SIG-M5 treated with dmso at 0.1 percent for 504 hours (cell line): ENCODE results near the gene GOLGA1.
"Not testable (repeated sequence)": the region's sequence is repeated elsewhere in the genome, so short reads cannot be mapped to it uniquely, and the experiment has no call there.

ENCODE experiments used
- DNase-seq: peaks from one replicate; lab custom pipeline; 2025; ENCODE audit not compliant: unreplicated experiment; lab: John Stamatoyannopoulos, UW

The GOLGA1 gene

DNA sequence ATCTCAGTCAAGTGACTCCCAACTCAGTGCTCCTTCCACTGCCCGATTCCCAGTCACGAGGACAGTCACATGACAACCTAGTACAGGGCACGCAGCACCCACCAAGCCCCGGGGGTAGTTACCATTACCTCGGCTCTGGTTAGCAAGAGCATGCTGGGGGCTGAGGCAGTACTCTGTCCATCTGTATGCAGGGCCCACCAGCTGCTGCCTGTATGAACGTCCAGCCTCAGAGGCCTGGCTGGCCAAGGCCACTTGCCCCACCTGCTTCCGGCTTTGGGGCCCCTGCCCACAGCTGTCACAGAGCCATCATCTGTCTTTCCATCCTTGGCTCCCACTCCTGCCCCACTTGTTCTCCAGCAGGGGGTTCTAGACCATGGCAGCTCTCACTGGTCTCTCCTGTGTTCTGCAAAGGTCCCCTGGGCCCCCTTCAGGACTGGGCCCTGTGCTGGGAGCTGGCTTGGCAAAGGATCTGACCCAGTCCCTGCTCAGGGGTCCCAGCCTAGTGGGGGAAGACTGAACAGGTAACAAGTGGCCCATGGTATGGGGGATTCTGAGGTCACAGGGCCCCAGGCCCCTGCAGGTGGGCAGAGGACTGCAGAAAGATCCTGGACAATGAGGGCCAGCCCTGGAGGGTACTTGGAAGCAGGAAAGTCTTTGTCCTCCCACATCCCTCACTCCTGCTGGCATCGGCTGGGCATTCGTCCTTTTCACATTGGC is 82.4 kb downstream of the GOLGA1 start:
- DNase-seq, result no peak

DNA sequence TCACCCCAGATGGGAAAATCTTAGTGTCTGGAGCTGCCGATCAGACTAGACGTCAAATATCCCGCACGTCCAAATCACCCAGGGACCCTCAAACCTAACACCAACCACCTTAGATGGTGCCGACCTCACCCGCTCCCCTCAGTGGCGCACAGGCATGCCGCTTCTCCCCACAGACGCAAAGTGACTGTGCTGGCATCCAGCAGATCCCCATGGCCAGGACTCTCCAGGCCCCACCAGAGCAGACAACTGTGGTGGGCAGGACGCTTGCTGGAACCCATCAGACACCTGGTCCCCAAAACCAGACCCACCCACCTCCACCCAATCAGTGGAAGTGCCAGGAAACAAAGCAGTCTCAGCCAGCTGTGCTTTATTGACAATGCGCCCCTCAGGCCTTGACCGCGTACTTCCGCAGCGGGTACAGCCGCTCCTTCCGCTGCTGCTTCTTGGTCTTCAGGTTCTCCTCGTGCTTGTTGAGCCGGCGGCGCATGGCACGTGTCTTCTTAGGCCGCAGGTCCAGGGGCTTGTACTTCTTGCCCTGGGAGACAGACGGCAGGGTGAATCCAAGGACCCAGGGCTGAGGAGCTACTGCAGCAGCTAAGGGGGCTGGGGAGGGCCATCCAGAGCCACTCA is 83.2 kb downstream of the GOLGA1 start:
- DNase-seq, result no peak

DNA sequence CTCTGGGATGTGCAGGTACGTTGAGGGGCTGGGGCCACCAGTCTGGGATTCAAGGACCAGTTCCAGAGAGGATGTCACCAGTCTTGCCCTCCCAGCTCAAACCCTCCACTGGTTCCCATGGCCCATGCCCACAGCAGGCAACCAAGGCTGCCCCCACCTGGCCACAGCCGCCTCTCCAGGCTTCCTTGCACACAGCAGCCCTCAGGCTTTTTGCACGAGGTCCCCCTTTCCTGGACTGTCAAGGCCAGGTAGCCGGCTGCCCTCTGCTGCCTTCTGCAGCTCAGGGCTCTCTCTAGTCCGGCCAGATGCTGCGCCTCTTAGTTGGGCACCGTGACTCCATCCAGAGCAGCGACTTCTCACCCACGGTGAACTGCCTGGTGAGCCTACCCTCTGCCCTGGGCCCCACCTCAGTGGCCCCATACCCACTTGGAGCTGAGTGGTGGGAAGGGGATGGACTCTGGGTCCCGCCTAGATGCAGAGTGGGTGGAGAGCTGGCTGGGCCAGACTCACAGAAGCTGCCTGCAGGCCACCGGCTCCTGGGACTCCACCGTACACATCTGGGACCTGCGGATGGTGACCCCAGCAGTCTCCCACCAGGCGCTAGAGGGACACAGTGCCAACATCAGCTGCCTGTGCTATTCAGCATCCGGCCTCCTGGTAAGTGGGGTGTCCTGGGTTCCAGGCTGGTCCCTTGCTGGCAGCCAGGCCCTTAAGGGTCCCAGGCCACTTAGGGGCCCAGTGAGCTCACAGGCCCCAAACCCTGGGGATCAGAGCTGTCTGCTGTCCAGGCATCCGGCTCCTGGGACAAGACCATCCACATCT is 84.7 kb downstream of the GOLGA1 start:
- peak; percentile 38 for DNase-seq

DNA sequence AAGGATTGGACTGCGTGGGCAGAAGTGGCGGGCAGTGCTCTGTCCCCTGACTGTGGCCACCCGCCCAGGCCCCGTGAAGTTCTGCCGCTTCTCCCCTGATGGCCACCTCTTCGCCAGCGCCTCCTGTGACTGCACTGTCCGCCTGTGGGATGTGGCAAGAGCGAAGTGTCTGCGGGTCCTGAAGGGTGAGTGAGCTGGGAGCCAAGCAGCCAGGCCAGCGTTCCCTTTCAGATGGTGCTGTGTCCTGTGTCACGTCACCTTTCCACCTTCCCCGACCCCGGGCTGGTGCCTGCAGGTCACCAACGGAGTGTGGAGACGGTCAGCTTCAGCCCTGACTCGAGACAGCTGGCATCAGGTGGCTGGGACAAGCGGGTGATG is 85.3 kb downstream of the GOLGA1 start:
- no peak for DNase-seq

DNA sequence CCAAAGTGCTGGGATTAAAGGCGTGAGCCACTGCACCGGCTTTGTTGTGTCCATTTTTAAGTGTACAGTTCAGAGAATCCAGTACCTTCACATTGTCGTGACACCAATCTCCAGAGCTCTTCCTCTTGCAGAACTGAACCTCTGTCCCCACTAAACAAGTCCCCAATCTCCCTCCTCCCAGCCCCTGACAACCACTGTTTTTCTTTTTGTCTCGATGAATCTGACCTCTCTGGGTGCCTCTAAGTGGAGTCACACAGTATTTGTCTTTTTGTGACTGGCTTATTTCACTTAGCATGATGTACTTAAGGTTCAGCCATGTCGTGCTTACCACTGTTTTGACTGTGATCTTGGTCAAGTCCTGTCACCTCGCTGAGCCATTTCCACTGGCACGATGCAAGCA is 86.1 kb downstream of the GOLGA1 start:
- no peak for DNase-seq

DNA sequence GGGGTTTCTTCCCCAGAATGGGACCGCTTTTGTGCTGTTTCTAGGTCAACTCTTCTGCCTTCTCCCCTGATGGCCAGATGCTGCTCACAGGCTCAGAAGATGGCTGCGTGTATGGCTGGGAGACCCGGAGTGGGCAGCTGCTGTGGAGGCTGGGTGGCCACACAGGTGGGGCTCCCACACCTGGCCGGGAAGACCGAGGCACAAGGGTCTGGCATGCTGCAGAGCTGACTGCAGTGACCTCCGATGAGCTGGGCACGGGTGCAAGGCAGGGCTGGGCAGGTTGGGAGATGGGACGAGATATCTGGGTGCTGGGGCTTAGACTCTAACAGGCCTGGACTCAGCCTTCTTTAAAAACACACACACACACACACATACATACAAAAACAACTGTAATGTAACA is 86.7 kb downstream of the GOLGA1 start:
- no peak for DNase-seq

DNA sequence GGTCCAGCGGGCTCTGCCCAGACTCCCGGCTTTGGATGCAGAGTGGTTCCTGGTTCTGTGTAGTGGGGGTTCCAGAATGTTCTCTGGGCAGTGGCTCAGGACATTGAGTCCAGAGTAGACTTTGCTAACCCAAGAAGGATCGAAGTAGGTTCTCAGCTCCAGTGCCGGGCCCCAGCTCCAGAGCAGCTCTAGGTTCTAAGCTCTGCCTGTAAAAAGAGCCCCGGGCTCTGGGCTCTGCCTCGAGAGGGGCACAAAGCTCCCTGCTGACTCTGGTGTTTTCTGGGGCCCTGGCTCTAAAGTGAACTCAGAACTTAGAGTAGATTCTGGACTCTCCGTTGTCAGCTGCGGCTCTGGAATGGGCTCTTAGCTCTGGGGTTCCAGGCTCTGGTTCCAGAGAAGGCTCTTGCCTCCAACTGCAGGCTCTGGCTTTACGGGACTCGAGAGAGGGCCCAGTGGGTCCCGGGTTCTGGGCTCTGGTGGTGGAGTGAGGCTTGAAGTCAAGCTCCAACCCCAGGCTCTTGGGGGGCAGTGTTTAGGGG is 87.2 kb downstream of the GOLGA1 start:
- no peak for DNase-seq

DNA sequence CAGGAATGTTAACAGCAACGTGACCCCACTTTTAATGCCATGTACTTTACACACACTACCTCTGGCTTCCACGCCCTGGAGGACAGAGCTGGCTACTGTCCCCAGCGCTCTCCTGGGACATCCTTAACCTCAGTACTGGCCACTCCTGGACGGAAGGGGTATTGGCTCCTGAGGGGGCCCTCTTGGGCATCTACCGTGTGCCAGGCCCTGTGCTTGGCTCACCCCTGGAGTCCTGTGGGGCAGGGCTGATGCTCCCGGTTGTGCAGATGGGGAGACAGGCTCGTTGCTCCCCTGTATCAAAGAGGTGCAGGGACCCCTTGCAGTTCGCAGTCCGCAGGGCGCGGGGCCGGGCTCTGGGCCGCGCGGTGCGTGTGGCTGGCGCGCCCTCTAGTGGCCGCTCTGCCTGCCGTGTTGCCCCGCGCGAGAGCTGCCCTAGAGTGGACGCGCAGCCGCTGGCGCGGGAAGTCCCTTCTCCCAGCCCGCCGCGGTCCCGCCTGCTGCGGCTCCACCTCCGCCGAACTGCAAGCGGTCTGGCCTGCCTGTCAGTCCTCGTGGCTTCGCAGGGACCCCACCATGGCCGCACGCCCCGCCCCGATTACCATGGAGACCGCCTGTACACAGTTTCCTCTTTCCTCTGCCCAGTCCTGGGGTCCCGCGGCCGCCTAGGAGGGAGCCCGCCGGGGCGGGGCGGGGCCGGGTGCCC is 87.9 kb downstream of the GOLGA1 start, which contains the start of gene WDR38:
Gene WDR38, plus strand, starts transcription at position 632 of the 703 bp plus-strand sequence. CDS start 72 bp downstream, outside the sequence.
- DNase-seq, result peak; percentile 59

DNA sequence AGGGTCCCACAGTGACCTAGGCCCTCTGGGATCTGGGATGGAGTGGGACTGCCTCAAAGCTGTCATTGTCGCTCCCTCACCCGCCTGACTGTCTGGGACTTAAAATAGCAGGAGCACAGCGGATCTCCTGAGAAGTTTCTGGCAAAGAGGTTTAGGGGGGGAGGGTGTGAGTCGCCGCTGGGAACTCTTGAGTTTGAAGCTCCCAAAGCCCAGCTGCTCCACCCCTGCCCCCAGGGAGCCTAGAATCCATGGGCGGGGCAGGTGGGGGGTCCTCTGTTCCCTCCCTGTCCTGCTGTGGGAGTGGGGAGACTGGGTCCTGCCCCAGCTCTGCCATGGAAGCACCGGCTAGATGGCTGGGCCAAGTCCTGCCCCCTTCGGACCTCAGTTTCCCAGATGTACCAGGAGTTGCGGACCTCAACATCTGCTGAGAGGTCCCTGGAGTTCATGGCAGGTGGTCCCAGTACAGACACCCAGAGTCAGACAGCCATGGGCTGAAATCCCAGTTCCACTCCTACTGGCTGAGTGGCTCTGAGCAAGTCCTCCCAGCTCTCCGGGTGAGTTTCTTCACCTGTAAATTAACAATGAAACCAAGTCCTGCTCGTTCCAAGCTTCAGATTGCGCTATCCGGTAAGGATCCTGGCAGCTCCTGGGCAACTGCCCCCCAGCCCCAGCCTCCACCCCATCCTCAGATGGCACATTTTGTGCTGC is 88.6 kb downstream of the GOLGA1 start:
- no peak for DNase-seq

DNA sequence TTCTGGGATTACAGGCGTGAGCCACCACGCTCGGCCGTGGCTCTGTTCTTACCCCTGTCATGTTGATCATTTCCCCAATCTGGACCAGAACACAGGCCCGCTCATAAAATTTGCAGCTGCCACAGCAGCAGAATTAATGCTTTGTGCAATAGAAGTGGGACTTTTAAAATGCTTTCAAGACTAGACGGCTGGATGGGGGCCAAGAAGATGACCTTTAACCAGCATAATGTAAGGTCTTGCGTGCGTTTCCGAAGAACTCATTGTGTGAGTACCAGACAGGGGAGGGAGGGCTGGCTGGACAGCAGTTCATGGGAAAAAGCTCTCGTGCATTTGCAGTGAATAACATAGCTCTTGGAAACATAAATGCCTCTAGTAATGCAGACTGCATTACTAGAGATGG is 91.1 kb downstream of the GOLGA1 start:
- DNase-seq, result no peak

DNA sequence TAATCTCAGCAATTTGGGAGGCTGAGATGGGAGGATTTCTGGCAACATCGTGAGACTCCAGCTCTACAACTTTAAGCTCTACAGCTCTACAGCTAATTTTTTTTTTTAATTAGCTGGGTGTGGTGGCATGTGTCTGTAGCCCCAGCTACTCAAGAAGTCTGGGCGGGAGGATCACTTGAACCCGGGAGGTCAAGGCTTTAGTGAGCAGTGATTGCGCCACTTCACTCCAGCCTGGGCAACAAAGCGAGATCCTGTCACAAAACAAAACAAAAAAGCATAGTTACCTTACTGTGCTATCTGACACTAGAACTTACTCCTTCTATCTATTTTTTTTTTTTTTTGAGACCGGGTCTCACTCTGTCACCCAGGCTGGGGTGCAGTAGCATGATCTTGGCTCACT is 93.9 kb downstream of the GOLGA1 start:
- DNase-seq, result no peak

DNA sequence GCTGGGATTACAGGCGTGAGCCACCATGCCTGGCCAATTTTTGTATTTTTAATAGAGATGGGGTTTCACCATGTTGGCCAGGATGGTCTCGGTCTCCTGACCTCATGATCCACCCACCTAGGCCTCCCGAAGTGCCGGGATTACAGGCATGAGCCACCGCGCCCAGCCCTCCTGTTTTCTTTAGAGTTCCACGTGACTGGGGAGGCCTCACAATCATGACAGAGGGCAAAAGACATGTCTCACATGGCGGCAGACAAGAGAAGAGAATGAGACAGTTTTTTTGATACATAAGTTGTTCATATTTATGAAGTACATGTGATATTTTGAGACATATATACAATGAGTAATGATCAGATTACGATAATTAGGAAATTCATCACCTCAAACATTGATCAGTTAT is 94.4 kb downstream of the GOLGA1 start:
- not testable (repeated sequence) for DNase-seq

DNA sequence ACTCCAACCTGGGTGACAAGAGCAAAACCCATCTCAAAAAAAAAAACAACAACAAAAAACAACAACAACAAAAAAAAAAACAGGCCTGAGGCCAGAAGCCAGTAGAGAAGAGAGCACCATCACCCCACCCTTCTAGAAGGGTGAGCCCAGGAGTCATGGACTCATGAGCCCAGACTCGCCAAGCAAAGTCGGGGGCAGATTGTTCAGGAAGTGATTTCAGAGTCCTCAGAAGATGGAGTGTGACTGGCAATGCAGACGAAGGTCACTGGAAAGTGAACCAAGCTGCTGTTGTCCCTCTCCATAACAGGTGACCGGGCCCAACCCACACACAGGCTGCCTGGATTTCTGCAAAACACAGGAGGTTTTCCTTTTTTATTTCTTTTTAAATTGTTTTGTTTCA is 96.6 kb downstream of the GOLGA1 start:
- no peak for DNase-seq

DNA sequence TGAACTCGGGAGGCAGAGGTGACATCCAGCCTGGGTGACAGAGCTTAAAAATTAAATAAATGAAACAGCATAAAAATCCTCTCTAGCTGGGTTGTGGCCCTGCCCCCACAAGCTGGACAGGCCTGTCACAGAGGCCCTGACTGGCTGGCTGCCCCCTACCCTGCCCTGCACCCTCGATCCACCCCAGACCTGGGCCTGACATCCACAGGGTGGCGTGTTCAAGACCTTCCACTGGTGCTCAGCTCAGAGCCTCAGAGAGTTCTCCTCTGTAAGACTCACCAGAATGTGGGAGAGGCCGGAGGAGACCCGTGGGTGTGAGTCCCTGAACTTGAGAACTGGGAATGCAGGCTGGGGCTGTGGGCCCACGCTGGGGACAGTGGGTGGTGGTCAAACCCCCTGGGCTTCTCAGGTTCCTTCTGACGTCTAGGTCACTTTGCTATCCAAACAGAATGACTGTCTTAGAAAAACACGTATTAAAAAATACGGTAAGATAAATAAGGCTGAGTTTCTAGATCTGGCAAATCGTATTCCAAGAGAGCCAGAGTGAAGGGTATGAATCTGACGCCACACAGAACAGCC is 97.3 kb downstream of the GOLGA1 start:
- no peak for DNase-seq

DNA sequence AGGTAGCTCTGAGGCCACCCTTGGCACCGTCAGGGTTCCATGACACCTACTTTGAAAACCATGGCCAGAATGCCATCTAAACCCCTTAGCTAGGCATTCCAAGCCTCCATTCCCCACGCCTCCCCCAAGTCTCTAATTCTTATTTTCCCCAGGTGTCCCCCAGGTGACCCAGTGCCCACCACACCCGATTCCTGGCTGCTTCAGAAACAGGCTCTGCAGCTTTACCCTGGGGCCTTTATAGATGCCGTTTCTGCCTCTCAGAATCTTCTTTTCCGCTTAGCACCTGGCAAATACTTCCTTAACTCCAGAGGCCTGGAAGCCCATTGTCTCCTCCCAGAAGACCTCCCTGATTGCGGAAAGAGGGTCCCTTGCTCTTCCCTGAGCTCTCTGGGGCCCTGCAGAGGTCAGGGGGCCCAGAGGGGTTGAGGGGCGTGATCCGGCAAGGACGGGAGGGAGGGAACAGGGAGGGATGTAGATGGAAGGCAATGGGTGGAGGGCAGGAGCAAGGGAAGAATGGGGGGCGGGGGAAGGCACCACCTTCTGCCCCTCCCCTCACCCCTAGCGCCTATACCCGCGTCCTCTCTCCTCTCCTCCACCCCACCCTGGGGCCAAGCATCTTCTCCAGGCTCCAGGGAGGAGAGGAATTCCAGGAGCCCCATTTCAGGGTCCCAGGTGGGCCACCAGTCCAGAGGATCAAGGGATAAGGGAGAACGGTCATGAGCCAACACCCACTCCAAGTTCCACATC is 99.6 kb downstream of the GOLGA1 start:
- no peak for DNase-seq

DNA sequence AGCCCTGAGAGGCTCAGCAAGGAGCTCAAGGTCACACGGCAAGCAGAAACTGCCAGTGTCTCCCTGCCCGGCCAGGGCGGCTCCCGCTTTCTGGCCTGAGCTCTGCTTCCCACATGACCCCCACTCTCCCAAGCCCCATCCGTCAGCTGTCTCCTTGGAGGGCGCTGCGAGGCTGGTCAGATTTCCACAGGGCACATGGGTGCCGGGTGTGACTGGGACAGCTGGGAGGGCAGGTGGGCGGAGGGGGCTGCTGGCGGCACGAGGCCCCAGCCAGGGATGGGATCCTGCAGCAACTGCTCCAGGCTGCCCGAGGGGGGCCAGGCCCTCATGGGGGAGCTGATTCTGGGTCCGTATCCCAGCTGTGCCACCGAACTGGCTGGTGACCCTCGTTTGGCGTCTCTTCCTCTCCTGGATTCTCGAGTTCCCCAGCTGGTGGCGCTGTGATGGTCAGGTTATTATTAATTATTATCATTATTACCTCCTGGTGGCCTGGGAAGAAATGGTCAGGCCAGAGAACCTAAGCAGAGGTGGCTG is 100.5 kb downstream of the GOLGA1 start:
- no peak for DNase-seq

DNA sequence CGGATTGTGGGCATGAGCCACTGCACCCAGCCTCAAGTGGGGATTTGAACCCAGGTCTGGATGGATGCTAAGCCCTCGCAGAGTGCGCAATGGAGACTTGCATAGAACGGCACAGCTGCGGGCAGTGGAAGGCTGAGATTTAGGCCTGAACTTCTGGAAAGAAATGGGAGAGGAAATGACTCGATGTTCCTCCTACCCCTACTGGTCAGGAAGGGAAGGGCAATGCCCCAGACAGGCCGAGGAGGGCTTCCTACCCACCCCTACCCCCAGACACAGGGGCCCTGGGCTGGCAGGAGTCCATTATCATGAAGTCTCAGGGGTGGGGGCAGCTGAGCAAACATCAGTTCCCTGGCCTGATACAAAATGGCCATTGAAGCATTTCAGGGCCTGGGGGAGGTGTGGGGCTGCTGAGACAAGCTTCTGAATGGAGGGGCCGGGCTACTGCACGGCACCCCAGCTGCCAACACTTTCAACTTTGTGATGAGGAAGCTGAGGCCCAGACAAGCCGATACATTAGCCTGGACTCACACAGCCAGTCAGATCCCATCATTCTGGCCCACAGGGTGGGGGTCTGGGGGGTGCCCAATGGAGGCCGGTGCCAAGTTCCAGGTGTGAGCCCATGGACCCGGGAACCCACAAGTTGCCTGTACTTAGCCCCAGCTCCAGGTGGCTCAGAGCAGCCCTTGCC is 101.1 kb downstream of the GOLGA1 start:
- no peak for DNase-seq

DNA sequence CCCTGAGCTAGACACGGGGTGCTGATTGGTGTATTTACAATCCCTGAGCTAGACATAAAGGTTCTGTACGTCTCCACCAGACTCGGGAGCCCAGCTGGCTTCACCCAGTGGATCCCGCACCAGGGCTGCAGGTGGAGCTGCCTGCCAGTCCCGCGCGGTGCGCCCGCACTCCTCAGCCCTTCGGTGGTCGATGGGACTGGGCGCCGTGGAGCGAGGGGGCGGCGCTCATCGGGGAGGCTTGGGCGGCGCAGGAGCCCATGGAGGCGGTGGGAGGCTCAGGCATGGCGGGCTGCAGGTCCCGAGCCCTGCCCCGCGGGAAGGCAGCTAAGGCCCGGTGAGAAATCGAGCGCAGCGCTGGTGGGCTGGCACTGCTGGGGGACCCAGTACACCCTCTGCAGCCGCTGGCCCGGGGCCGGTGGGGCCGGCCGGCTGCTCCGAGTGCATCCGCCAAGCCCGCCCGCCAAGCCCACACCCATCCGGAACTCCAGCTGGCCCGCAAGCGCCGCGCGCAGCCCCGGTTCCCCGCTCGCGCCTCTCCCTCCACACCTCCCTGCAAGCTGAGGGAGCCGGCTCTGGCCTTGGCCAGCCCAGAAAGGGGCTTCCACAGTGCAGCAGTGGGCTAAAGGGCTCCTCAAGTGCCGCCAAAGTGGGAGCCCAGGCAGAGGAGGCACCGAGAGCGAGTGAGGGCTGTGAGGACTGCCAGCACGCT is 102.2 kb downstream of the GOLGA1 start:
- not testable (repeated sequence) for DNase-seq
